HEK293 (cell line): ENCODE measurements around the gene VSTM2B.
A peak's percentile ranks its signal among the peaks of the same experiment; 100 is the strongest.

Experiments used
- EGR2 ChIP-seq: fragments of 450-650 bp; formaldehyde crosslinking; IDR thresholded peaks from 2 replicates; pipeline ENCODE4 v1.5.1; 2016; ENCODE audit warnings: low read depth, missing biosample characterization, missing genetic modification characterization
- KLF1 ChIP-seq: fragments of 450-650 bp; formaldehyde crosslinking; IDR thresholded peaks from 2 replicates; pipeline ENCODE4 v1.5.1; 2016; ENCODE audit warnings: missing biosample characterization, missing genetic modification characterization
- MYNN ChIP-seq: fragments of 450-650 bp; formaldehyde crosslinking; IDR thresholded peaks from 2 replicates; pipeline ENCODE4 v1.5.1; 2016; ENCODE audit warnings: missing biosample characterization, missing genetic modification characterization, borderline replicate concordance
- OSR2 ChIP-seq: fragments of 450-650 bp; formaldehyde crosslinking; IDR thresholded peaks from 2 replicates; pipeline ENCODE4 v1.5.1; 2016; ENCODE audit warnings: missing biosample characterization, missing genetic modification characterization
- ZEB2 ChIP-seq: fragments of 450-650 bp; formaldehyde crosslinking; IDR thresholded peaks from 2 replicates; pipeline ENCODE4 v1.5.1; 2016; ENCODE audit warnings: missing biosample characterization, missing genetic modification characterization
- ZFP37 ChIP-seq: fragments of 450-650 bp; formaldehyde crosslinking; IDR thresholded peaks from 2 replicates; pipeline ENCODE4 v1.5.1; 2016; ENCODE audit warnings: missing biosample characterization, missing genetic modification characterization
- ZNF138 ChIP-seq: fragments of 450-650 bp; formaldehyde crosslinking; IDR thresholded peaks from 2 replicates; pipeline ENCODE4 v1.5.1; 2016; ENCODE audit warnings: missing biosample characterization, missing genetic modification characterization, borderline replicate concordance
- ZNF24 ChIP-seq: fragments of 450-650 bp; formaldehyde crosslinking; IDR thresholded peaks from 2 replicates; pipeline ENCODE4 v1.5.1; 2016; ENCODE audit warnings: missing biosample characterization, missing genetic modification characterization
- ZNF274 ChIP-seq, 2 experiments: fragments of 200-500 bp in 1 of 2; fragments of 450-650 bp in 1 of 2; sonication (Bioruptor generic) in 1 of 2; formaldehyde crosslinking in 1 of 2; IDR thresholded peaks; 2 replicates each; pipeline versions ENCODE4 v1.5.1 to v1.6.1; 2014 to 2016; ENCODE audit warnings: borderline replicate concordance in 1 of 2, inconsistent platforms in 1 of 2, low read length in 1 of 2, missing biosample characterization in 1 of 2, missing genetic modification characterization in 1 of 2
- ZNF366 ChIP-seq: fragments of 450-650 bp; formaldehyde crosslinking; conservative IDR thresholded peaks from 2 replicates; pipeline ENCODE4 v1.5.1; 2016; ENCODE audit warnings: missing biosample characterization, missing genetic modification characterization
- ZNF391 ChIP-seq: fragments of 450-650 bp; formaldehyde crosslinking; IDR thresholded peaks from 2 replicates; pipeline ENCODE4 v1.5.1; 2016; ENCODE audit warnings: low read depth, missing biosample characterization, missing genetic modification characterization, borderline replicate concordance
- ZNF529 ChIP-seq: fragments of 450-650 bp; formaldehyde crosslinking; IDR thresholded peaks from 2 replicates; pipeline ENCODE4 v1.5.1; 2017; ENCODE audit warnings: missing genetic modification characterization, missing biosample characterization; ENCODE audit not compliant: insufficient replicate concordance
- ZNF560 ChIP-seq: fragments of 450-650 bp; formaldehyde crosslinking; IDR thresholded peaks from 2 replicates; pipeline ENCODE4 v1.5.1; 2017; ENCODE audit warnings: missing biosample characterization, missing genetic modification characterization, borderline replicate concordance
- ZNF600 ChIP-seq: fragments of 450-650 bp; formaldehyde crosslinking; IDR thresholded peaks from 2 replicates; pipeline ENCODE4 v1.5.1; 2016; ENCODE audit warnings: missing biosample characterization, missing genetic modification characterization
- ZNF623 ChIP-seq: fragments of 450-650 bp; formaldehyde crosslinking; IDR thresholded peaks from 2 replicates; pipeline ENCODE4 v1.5.1; 2016; ENCODE audit warnings: missing biosample characterization, missing genetic modification characterization
- ZNF629 ChIP-seq: fragments of 450-650 bp; formaldehyde crosslinking; IDR thresholded peaks from 2 replicates; pipeline ENCODE4 v1.5.1; 2017; ENCODE audit warnings: missing biosample characterization, missing genetic modification characterization
- ZNF654 ChIP-seq: fragments of 450-650 bp; formaldehyde crosslinking; IDR thresholded peaks from 2 replicates; pipeline ENCODE4 v1.5.1; 2016; ENCODE audit warnings: low read depth, missing biosample characterization, missing genetic modification characterization
- ZNF785 ChIP-seq: fragments of 450-650 bp; formaldehyde crosslinking; IDR thresholded peaks from 2 replicates; pipeline ENCODE4 v1.5.1; 2016; ENCODE audit warnings: missing biosample characterization, missing genetic modification characterization
- ZNF843 ChIP-seq: fragments of 450-650 bp; formaldehyde crosslinking; IDR thresholded peaks from 2 replicates; pipeline ENCODE4 v1.5.1; 2016; ENCODE audit warnings: missing biosample characterization, missing genetic modification characterization
- ZSCAN23 ChIP-seq: fragments of 450-650 bp; formaldehyde crosslinking; IDR thresholded peaks from 2 replicates; pipeline ENCODE4 v1.5.1; 2016; ENCODE audit warnings: missing biosample characterization, missing genetic modification characterization
- ZSCAN30 ChIP-seq: fragments of 450-650 bp; IDR thresholded peaks from 2 replicates; pipeline ENCODE4 v1.5.1; 2018; ENCODE audit warnings: missing biosample characterization, mild to moderate bottlenecking, missing genetic modification characterization, moderate library complexity
- TF ChIP-seq, protein P1 (sequence below): fragments of 450-650 bp; formaldehyde crosslinking; IDR thresholded peaks from 2 replicates; pipeline ENCODE4 v1.5.1; 2016; ENCODE audit warnings: missing biosample characterization, missing genetic modification characterization
- TF ChIP-seq, protein P2 (sequence below): fragments of 450-650 bp; formaldehyde crosslinking; IDR thresholded peaks from 2 replicates; pipeline ENCODE4 v1.5.1; 2016; ENCODE audit warnings: missing biosample characterization, missing genetic modification characterization
- TF ChIP-seq, protein P3 (sequence below): IDR thresholded peaks from 2 replicates; pipeline ENCODE4 v1.6.1; 2011; ENCODE audit warnings: mild to moderate bottlenecking, low read depth, low read length, borderline replicate concordance
- TF ChIP-seq, protein P4 (sequence below): fragments of 450-650 bp; formaldehyde crosslinking; IDR thresholded peaks from 2 replicates; pipeline ENCODE4 v1.5.1; 2016; ENCODE audit warnings: missing biosample characterization, missing genetic modification characterization, borderline replicate concordance
- TF ChIP-seq, protein P5 (sequence below): fragments of 450-650 bp; formaldehyde crosslinking; IDR thresholded peaks from 2 replicates; pipeline ENCODE4 v1.5.0; 2017; ENCODE audit warnings: missing biosample characterization, missing genetic modification characterization, borderline replicate concordance
- TF ChIP-seq, protein P6 (sequence below): fragments of 450-650 bp; formaldehyde crosslinking; IDR thresholded peaks from 2 replicates; pipeline ENCODE4 v1.5.1; 2017; ENCODE audit warnings: missing biosample characterization, missing genetic modification characterization

VSTM2B gene

DNA sequence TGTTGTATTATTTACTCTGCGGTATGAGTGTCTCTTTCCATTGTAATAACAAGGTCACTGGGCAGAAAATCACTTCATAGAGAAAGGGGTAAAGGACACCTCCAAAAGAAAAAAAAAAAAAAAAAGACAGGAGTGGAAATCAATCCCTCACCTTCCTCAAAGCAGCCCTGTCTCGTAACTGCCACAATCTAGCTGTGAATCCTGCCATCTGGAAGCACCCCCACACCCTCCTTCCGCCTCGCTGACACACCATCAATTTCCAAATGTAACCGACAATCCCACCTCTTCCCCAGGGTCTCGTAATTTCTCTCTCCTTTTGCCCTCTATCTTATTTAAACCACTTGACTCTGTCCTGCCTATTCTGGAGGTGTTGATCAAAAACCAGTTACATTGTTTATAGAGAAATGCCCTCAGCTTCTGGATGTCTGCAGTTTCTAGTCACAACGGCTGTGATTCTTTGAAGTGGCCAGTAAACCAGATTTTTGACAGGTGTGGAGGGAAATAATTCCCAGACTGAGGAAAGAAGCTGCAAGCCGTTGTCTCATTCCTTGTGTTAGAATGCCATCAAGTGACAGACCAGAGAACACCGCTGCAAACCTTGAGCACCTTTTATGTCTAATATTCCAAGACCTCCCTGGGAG lies 71.2 kb downstream of the VSTM2B start (continued):
- no peak; the same call in 1 of the 2 replicates for TF ChIP-seq ZFP37
- peak; percentile 54; the same call in 1 of the 2 replicates for TF ChIP-seq ZNF629 (tag by site-specific recombination)
- TF ChIP-seq, protein P1, sequence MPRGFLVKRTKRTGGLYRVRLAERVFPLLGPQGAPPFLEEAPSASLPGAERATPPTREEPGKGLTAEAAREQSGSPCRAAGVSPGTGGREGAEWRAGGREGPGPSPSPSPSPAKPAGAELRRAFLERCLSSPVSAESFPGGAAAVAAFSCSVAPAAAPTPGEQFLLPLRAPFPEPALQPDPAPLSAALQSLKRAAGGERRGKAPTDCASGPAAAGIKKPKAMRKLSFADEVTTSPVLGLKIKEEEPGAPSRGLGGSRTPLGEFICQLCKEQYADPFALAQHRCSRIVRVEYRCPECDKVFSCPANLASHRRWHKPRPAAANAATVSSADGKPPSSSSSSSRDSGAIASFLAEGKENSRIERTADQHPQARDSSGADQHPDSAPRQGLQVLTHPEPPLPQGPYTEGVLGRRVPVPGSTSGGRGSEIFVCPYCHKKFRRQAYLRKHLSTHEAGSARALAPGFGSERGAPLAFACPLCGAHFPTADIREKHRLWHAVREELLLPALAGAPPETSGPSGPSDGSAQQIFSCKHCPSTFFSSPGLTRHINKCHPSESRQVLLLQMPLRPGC (tag by site-specific recombination) = no peak; the same call in 1 of the 2 replicates
- no peak for TF ChIP-seq ZNF560
- peak; percentile 48; the same call in 1 of the 2 replicates for TF ChIP-seq ZSCAN30 (tag by site-specific recombination)
- TF ChIP-seq, protein P2, sequence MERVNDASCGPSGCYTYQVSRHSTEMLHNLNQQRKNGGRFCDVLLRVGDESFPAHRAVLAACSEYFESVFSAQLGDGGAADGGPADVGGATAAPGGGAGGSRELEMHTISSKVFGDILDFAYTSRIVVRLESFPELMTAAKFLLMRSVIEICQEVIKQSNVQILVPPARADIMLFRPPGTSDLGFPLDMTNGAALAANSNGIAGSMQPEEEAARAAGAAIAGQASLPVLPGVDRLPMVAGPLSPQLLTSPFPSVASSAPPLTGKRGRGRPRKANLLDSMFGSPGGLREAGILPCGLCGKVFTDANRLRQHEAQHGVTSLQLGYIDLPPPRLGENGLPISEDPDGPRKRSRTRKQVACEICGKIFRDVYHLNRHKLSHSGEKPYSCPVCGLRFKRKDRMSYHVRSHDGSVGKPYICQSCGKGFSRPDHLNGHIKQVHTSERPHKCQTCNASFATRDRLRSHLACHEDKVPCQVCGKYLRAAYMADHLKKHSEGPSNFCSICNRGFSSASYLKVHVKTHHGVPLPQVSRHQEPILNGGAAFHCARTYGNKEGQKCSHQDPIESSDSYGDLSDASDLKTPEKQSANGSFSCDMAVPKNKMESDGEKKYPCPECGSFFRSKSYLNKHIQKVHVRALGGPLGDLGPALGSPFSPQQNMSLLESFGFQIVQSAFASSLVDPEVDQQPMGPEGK (tag by site-specific recombination) = peak; percentile 62
- no peak for TF ChIP-seq ZNF785 (tag by site-specific recombination)
- peak; percentile 47; the same call in 1 of the 2 replicates for TF ChIP-seq ZNF391
- TF ChIP-seq ZSCAN23 (tag by site-specific recombination) = no peak
- TF ChIP-seq EGR2 (tag by site-specific recombination) = peak; percentile 96
- peak; percentile 20; the same call in 1 of the 2 replicates for TF ChIP-seq KLF1 (tag by site-specific recombination)
- no peak for TF ChIP-seq MYNN (tag by site-specific recombination)
- TF ChIP-seq ZEB2 = peak; percentile 41; the same call in 1 of the 2 replicates
- TF ChIP-seq, protein P3, sequence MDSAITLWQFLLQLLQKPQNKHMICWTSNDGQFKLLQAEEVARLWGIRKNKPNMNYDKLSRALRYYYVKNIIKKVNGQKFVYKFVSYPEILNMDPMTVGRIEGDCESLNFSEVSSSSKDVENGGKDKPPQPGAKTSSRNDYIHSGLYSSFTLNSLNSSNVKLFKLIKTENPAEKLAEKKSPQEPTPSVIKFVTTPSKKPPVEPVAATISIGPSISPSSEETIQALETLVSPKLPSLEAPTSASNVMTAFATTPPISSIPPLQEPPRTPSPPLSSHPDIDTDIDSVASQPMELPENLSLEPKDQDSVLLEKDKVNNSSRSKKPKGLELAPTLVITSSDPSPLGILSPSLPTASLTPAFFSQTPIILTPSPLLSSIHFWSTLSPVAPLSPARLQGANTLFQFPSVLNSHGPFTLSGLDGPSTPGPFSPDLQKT = no peak
- TF ChIP-seq OSR2 (tag by site-specific recombination) = peak; percentile 86
- TF ChIP-seq ZNF600 (tag by site-specific recombination) = no peak
- TF ChIP-seq, protein P4, sequence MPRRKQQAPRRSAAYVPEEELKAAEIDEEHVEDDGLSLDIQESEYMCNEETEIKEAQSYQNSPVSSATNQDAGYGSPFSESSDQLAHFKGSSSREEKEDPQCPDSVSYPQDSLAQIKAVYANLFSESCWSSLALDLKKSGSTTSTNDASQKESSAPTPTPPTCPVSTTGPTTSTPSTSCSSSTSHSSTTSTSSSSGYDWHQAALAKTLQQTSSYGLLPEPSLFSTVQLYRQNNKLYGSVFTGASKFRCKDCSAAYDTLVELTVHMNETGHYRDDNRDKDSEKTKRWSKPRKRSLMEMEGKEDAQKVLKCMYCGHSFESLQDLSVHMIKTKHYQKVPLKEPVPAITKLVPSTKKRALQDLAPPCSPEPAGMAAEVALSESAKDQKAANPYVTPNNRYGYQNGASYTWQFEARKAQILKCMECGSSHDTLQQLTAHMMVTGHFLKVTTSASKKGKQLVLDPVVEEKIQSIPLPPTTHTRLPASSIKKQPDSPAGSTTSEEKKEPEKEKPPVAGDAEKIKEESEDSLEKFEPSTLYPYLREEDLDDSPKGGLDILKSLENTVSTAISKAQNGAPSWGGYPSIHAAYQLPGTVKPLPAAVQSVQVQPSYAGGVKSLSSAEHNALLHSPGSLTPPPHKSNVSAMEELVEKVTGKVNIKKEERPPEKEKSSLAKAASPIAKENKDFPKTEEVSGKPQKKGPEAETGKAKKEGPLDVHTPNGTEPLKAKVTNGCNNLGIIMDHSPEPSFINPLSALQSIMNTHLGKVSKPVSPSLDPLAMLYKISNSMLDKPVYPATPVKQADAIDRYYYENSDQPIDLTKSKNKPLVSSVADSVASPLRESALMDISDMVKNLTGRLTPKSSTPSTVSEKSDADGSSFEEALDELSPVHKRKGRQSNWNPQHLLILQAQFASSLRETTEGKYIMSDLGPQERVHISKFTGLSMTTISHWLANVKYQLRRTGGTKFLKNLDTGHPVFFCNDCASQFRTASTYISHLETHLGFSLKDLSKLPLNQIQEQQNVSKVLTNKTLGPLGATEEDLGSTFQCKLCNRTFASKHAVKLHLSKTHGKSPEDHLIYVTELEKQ (tag by site-specific recombination) = 0 out of 2 replicates have a peak, but pooled peaks have one; percentile 18
- TF ChIP-seq ZNF654 = peak; percentile 99
- peak; percentile 18 for TF ChIP-seq ZNF24
- peak; percentile 74 for TF ChIP-seq ZNF366 (tag by site-specific recombination)
- TF ChIP-seq ZNF623 = no peak
- TF ChIP-seq ZNF843 = 0 out of 2 replicates have a peak, but pooled peaks have one; percentile 36
- TF ChIP-seq ZNF274 (IDR thresholded peaks at IDR 0.05; ENCODE audit: low read length) = no peak
- no peak for TF ChIP-seq ZNF274 (tag by site-specific recombination; IDR thresholded peaks at IDR 0.05; ENCODE audit: borderline replicate concordance)
- TF ChIP-seq ZNF529 (tag by site-specific recombination) = no peak
- TF ChIP-seq ZNF138 (tag by site-specific recombination) = no peak
- TF ChIP-seq, protein P5, sequence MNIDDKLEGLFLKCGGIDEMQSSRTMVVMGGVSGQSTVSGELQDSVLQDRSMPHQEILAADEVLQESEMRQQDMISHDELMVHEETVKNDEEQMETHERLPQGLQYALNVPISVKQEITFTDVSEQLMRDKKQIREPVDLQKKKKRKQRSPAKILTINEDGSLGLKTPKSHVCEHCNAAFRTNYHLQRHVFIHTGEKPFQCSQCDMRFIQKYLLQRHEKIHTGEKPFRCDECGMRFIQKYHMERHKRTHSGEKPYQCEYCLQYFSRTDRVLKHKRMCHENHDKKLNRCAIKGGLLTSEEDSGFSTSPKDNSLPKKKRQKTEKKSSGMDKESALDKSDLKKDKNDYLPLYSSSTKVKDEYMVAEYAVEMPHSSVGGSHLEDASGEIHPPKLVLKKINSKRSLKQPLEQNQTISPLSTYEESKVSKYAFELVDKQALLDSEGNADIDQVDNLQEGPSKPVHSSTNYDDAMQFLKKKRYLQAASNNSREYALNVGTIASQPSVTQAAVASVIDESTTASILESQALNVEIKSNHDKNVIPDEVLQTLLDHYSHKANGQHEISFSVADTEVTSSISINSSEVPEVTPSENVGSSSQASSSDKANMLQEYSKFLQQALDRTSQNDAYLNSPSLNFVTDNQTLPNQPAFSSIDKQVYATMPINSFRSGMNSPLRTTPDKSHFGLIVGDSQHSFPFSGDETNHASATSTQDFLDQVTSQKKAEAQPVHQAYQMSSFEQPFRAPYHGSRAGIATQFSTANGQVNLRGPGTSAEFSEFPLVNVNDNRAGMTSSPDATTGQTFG (tag by site-specific recombination) = no peak
- TF ChIP-seq, protein P6, sequence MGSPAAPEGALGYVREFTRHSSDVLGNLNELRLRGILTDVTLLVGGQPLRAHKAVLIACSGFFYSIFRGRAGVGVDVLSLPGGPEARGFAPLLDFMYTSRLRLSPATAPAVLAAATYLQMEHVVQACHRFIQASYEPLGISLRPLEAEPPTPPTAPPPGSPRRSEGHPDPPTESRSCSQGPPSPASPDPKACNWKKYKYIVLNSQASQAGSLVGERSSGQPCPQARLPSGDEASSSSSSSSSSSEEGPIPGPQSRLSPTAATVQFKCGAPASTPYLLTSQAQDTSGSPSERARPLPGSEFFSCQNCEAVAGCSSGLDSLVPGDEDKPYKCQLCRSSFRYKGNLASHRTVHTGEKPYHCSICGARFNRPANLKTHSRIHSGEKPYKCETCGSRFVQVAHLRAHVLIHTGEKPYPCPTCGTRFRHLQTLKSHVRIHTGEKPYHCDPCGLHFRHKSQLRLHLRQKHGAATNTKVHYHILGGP (tag by site-specific recombination) = no peak
